ENCODE results near the gene FDX1. TPM values are rescaled to one million over a fixed set of nuclear protein-coding genes. Genes with fewer than 3 reads are reported as not detected.

The FDX1 gene
- total and polyA plus RNA-seq, 12 donors, result 11.5 to 30.3 (median 21.9) TPM

GRCh38 chr11:110438017-110438416 is 8.3 kb downstream of the FDX1 start:
- Histone ChIP-seq H3K36me3 (peaks cover 0 to 58% (median 17%) of the 10 kb centered on the region in 9 donors), H3K4me1 (peaks cover 0 to 38% (median 21%) of the 10 kb centered on the region in 9 donors), H3K27ac (no peak overlapping the region), H3K27me3 (no peaks in the 10 kb centered on the region), H3K4me3 (no peak overlapping the region), H3K9me3 (peaks cover 0 to 6% (median 0%) of the 10 kb centered on the region in 11 donors)
- no peak for TF ChIP-seq CTCF (IDR thresholded peaks at IDR 0.05)
- DNase-seq (no peak), ATAC-seq (no peak)
- intact Hi-C loops (cut with DNase I), result loop anchor here in 3 of 10 donors (10.0 kb wide), 5 partner anchors 143 to 797 kb away; partner anchors contain the start of genes RDX (in 1 of the 3) and ZC3H12C (in 1 of the 3)
- 88 to 92% methylated on average over 2 of the region's 2 CpGs for WGBS, 2 donors

- TF ChIP-seq CTCF (IDR thresholded peaks at IDR 0.05), result no peak
- H3K4me3 ChIP-seq, result no peak overlapping the region
- intact Hi-C loops (cut with DNase I), result loop anchor here in 2 of 10 donors (5.0 to 10.0 kb wide), 2 partner anchors 787 to 789 kb away; no protein-coding TSS in a partner anchor
- no peaks in the 10 kb centered on the region for H3K27me3 ChIP-seq
- no peak overlapping the region for H3K27ac ChIP-seq
- ATAC-seq, result peak in 2 of 8 donors; percentile 57 to 74
- H3K9me3 ChIP-seq, result peaks cover 0 to 6% (median 0%) of the 10 kb centered on the region in 11 donors
- peaks cover 0 to 42% (median 7%) of the 10 kb centered on the region in 9 donors for H3K36me3 ChIP-seq
- no peak for DNase-seq
- WGBS, 2 donors, result 56 to 57% methylated on average over 1 of the region's 1 CpG
- peaks cover 0 to 11% (median 3%) of the 10 kb centered on the region in 9 donors for H3K4me1 ChIP-seq
These were observed 15.7 kb downstream of the FDX1 start for GRCh38 chr11:110445437-110445836.

- 95 to 97% methylated on average over 3 of the region's 3 CpGs for WGBS, 2 donors
- Histone ChIP-seq H3K36me3 (peaks cover 0 to 36% (median under 1%) of the 10 kb centered on the region in 9 donors), H3K27ac (no peak overlapping the region)
These were observed 16.3 kb downstream of the FDX1 start for GRCh38 chr11:110446061-110446460.

GRCh38 chr11:110446594-110446993 is 16.8 kb downstream of the FDX1 start:
- Histone ChIP-seq H3K36me3 (peaks cover 0 to 31% (median 0%) of the 10 kb centered on the region in 9 donors), H3K27ac (no peak overlapping the region), H3K4me1 (peaks cover 0 to 11% (median 3%) of the 10 kb centered on the region in 9 donors), H3K4me3 (no peak overlapping the region), H3K9me3 (peaks cover 0 to under 1% (median 0%) of the 10 kb centered on the region in 11 donors), H3K27me3 (no peaks in the 10 kb centered on the region)
- no peak for TF ChIP-seq CTCF (IDR thresholded peaks at IDR 0.05)
- no peak for DNase-seq
- intact Hi-C loops (cut with DNase I), result loop anchor here in 2 of 10 donors (5.0 to 10.0 kb wide), 2 partner anchors 786 to 788 kb away; no protein-coding TSS in a partner anchor
- WGBS, 2 donors, result 95 to 96% methylated on average over 10 of the region's 10 CpGs
- no peak for ATAC-seq

More at GRCh38 chr11:110446061-110446460, 16.3 kb downstream of the FDX1 start:
- DNase-seq (no peak), ATAC-seq (no peak)
- Histone ChIP-seq H3K27me3 (no peaks in the 10 kb centered on the region), H3K4me1 (peaks cover 0 to 11% (median 3%) of the 10 kb centered on the region in 9 donors), H3K4me3 (no peak overlapping the region), H3K9me3 (peaks cover 0 to 6% (median 0%) of the 10 kb centered on the region in 11 donors)
- no peak for TF ChIP-seq CTCF (IDR thresholded peaks at IDR 0.05)
- intact Hi-C loops (cut with DNase I), result loop anchor here in 2 of 10 donors (5.0 to 10.0 kb wide), 2 partner anchors 786 to 789 kb away; no protein-coding TSS in a partner anchor
